ENCODE results near the gene SEMA3C. TPM values are rescaled to one million over a fixed set of nuclear protein-coding genes. Genes with fewer than 3 reads are reported as not detected.
A peak's percentile ranks its signal among the peaks of the same experiment; 100 is the strongest.

SEMA3C gene
- total RNA-seq, 4 donors from 2014 or later: 117 to 181 (median 158) TPM

- Histone ChIP-seq H3K9me3 (no peaks in the 10 kb centered on the region), H3K27ac (replicated peaks in 1 of 4) (peak overlapping the region; percentile 1 to 79 (median 26)), H3K27me3 (no peaks in the 10 kb centered on the region), H3K4me1 (peaks cover 20 to 77% (median 64%) of the 10 kb centered on the region in 4 donors), H3K4me3 (no peak overlapping the region), H3K36me3 (no peaks in the 10 kb centered on the region)
- TF ChIP-seq POLR2A (IDR thresholded peaks at IDR 0.05; ENCODE audit: low read depth): no peak
- no peak for TF ChIP-seq EP300 (IDR thresholded peaks at IDR 0.05)
- TF ChIP-seq CTCF (IDR thresholded peaks at IDR 0.05): no peak
- TF ChIP-seq POLR2AphosphoS5 (IDR thresholded peaks at IDR 0.05): no peak
- DNase-seq (ENCODE audit: extremely low spot score): no peak
- 80% methylated on average over 1 of the region's 1 CpG for WGBS
- intact Hi-C loops (cut with DNase I): no loop called here
Measured at GRCh38 chr7:80774843-80775242, 144.0 kb downstream of the SEMA3C start.

- peak overlapping the region; percentile 22 to 71 (median 68) for H3K27ac ChIP-seq (replicated peaks in 1 of 4)
- no peaks in the 10 kb centered on the region for H3K9me3 ChIP-seq
- H3K36me3 ChIP-seq: no peaks in the 10 kb centered on the region
- TF ChIP-seq EP300 (IDR thresholded peaks at IDR 0.05) (no peak), POLR2AphosphoS5 (IDR thresholded peaks at IDR 0.05) (no peak), POLR2A (IDR thresholded peaks at IDR 0.05; ENCODE audit: low read depth) (no peak), CTCF (IDR thresholded peaks at IDR 0.05) (no peak)
- DNase-seq (ENCODE audit: extremely low spot score): no peak
- intact Hi-C loops (cut with DNase I): no loop called here
- no peak overlapping the region for H3K4me3 ChIP-seq
- WGBS: 33% methylated on average over 1 of the region's 1 CpG
- H3K27me3 ChIP-seq: no peaks in the 10 kb centered on the region
- peaks cover 20 to 69% (median 64%) of the 10 kb centered on the region in 4 donors for H3K4me1 ChIP-seq
Measured at GRCh38 chr7:80773787-80774508, 144.9 kb downstream of the SEMA3C start.

GRCh38 chr7:80772347-80772993 lies 146.4 kb downstream of the SEMA3C start:
- Histone ChIP-seq H3K4me1 (peaks cover 20 to 64% (median 61%) of the 10 kb centered on the region in 4 donors), H3K9me3 (no peaks in the 10 kb centered on the region), H3K36me3 (no peaks in the 10 kb centered on the region), H3K27ac (replicated peaks in 1 of 4) (peak overlapping the region; percentile 38 to 71 (median 68)), H3K27me3 (no peaks in the 10 kb centered on the region), H3K4me3 (no peak overlapping the region)
- intact Hi-C loops (cut with DNase I): no loop called here
- no peak for TF ChIP-seq CTCF (IDR thresholded peaks at IDR 0.05)
- TF ChIP-seq POLR2A (IDR thresholded peaks at IDR 0.05; ENCODE audit: low read depth): no peak
- no peak for TF ChIP-seq EP300 (IDR thresholded peaks at IDR 0.05)
- TF ChIP-seq POLR2AphosphoS5 (IDR thresholded peaks at IDR 0.05): no peak
- DNase-seq (ENCODE audit: extremely low spot score): no peak
- 44% methylated on average over 2 of the region's 2 CpGs for WGBS

- Histone ChIP-seq H3K27ac (replicated peaks in 1 of 4) (peak overlapping the region in 3 of 4 donors; percentile 66 to 71 (median 70)), H3K4me1 (peaks cover 20 to 72% (median 69%) of the 10 kb centered on the region in 4 donors), H3K4me3 (no peak overlapping the region), H3K9me3 (no peaks in the 10 kb centered on the region), H3K36me3 (no peaks in the 10 kb centered on the region), H3K27me3 (no peaks in the 10 kb centered on the region)
- intact Hi-C loops (cut with DNase I): no loop called here
- no peak for TF ChIP-seq EP300 (IDR thresholded peaks at IDR 0.05)
- no peak for DNase-seq (ENCODE audit: extremely low spot score)
- WGBS: 39% methylated on average over 4 of the region's 4 CpGs
Measured at GRCh38 chr7:80771523-80771922, 147.3 kb downstream of the SEMA3C start.

- Histone ChIP-seq H3K4me3 (no peak overlapping the region), H3K27me3 (no peaks in the 10 kb centered on the region), H3K27ac (replicated peaks in 1 of 4) (peak overlapping the region in 3 of 4 donors; percentile 66 to 71 (median 70)), H3K36me3 (no peaks in the 10 kb centered on the region), H3K9me3 (no peaks in the 10 kb centered on the region), H3K4me1 (peaks cover 20 to 71% (median 66%) of the 10 kb centered on the region in 4 donors)
- no peak for TF ChIP-seq POLR2A (IDR thresholded peaks at IDR 0.05; ENCODE audit: low read depth)
- no peak for TF ChIP-seq POLR2AphosphoS5 (IDR thresholded peaks at IDR 0.05)
- TF ChIP-seq CTCF (IDR thresholded peaks at IDR 0.05): no peak
- TF ChIP-seq EP300 (IDR thresholded peaks at IDR 0.05): no peak
- intact Hi-C loops (cut with DNase I): no loop called here
- no peak for DNase-seq (ENCODE audit: extremely low spot score)
- 50% methylated on average over 2 of the region's 2 CpGs for WGBS
Measured at GRCh38 chr7:80770675-80771081, 148.2 kb downstream of the SEMA3C start.
